ENCODE results near the gene S1PR5. TPM values are rescaled to one million over a fixed set of nuclear protein-coding genes. Genes with fewer than 3 reads are reported as not detected.

The S1PR5 gene
- total RNA-seq, 2 experiments from 2014 or later, result 0.55 to 0.92 TPM

DNA sequence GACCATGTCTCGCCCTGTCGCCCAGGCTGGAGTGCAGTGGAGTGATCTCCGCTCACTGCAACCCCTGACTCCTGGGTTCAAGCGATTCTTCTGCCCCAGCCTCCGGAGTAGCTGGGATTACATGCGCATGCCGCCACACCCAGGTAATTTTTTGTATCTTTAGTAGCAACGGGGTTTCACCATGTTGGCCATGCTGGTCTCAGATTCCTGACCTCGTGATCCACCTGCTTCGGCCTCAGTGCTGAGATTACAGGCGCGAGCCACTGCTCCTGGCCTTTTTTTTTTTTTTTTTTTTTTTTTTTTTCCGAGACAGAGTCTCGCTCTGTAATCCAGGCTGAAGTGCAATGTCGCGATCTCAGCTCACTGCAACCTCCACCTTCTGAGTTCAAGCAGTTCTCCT, 9.2 kb downstream of the S1PR5 start:
- TF ChIP-seq, protein P1, sequence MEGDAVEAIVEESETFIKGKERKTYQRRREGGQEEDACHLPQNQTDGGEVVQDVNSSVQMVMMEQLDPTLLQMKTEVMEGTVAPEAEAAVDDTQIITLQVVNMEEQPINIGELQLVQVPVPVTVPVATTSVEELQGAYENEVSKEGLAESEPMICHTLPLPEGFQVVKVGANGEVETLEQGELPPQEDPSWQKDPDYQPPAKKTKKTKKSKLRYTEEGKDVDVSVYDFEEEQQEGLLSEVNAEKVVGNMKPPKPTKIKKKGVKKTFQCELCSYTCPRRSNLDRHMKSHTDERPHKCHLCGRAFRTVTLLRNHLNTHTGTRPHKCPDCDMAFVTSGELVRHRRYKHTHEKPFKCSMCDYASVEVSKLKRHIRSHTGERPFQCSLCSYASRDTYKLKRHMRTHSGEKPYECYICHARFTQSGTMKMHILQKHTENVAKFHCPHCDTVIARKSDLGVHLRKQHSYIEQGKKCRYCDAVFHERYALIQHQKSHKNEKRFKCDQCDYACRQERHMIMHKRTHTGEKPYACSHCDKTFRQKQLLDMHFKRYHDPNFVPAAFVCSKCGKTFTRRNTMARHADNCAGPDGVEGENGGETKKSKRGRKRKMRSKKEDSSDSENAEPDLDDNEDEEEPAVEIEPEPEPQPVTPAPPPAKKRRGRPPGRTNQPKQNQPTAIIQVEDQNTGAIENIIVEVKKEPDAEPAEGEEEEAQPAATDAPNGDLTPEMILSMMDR (IDR thresholded peaks at IDR 0.05), result no peak
- POLR2A ChIA-PET, result no interaction called here
- Histone ChIP-seq H3K9me3 (ENCODE audit: control insufficient read depth in 1 of 2, insufficient read depth in 1 of 2, low read length in 2 of 2) (no peaks in the 10 kb centered on the region), H3K27me3 (ENCODE audit: control insufficient read depth in 1 of 2, insufficient read depth in 2 of 2, low read length in 2 of 2) (peaks cover 4 to 5% of the 10 kb centered on the region in 2 experiments), H3K4me1 (ENCODE audit: insufficient read depth, low read length) (peaks cover 34% of the 10 kb centered on the region), H3K27ac (ENCODE audit: low read depth in 1 of 2, low read length in 2 of 2) (no peak overlapping the region), H3K4me3 (ENCODE audit: low read length) (no peak overlapping the region), H3K36me3 (ENCODE audit: insufficient read depth, low read length) (no peaks in the 10 kb centered on the region)
- H3K4me1 Mint-ChIP-seq (ENCODE audit: low read depth), result peaks cover 12% of the 10 kb centered on the region
- ATAC-seq (ENCODE audit: poor library complexity) (no peak), DNase-seq (no peak)
- H3K36me3 Mint-ChIP-seq (ENCODE audit: low read depth), result no peaks in the 10 kb centered on the region
- peaks cover 8% of the 10 kb centered on the region for H3K27me3 Mint-ChIP-seq
- no peak overlapping the region for H3K4me3 Mint-ChIP-seq
- H3K9me3 Mint-ChIP-seq, result no peaks in the 10 kb centered on the region
- no peak overlapping the region for H3K27ac Mint-ChIP-seq
- CTCF ChIA-PET, result interaction anchor here (1.0 to 1.1 kb wide), 2 partner anchors 17 to 25 kb away, joined by 3 to 4 read pairs; no protein-coding TSS in a partner anchor
- intact Hi-C loops (cut with DNase I, micrococcal nuclease), result loop anchor here (5.0 to 10.0 kb wide), 2 partner anchors 147 to 189 kb away; partner anchors contain the start of gene ILF3 (in 1 of the 2)

DNA sequence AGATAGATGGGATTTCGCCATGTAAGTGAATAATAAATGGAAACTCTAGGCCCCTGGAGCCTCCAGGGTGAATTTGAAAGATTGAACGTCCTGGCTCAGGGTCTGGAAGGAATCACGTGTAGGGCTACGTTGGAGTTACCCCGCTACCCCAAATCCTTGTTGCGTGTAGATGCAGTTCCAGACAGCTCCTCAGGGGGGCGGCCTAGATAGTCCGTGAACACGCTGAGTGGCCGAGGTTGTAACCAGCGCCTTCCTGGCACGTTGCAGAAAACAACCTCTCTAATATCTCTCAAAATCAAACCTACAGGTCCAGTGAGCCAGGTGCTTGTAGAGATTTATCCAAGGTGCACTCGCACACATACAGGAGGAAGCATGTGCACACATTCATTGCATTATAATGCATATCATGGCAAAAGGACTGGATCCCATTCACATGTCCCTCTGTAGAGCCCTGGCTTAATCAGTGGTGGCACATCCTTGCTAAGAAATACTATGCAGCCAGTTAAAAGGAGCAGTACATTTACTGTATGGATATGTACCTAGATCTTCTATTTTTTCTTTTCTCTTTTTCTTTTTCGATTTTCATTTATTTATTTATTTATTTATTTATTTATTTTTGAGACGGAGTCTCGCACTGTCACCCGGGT, 11.5 kb downstream of the S1PR5 start:
- DNase-seq (peak; percentile 71 to 89 (median 80)), ATAC-seq (ENCODE audit: poor library complexity) (peak; percentile 60)
- Mint-ChIP-seq H3K27ac (peak overlapping the region; percentile 50), H3K9me3 (no peaks in the 10 kb centered on the region), H3K36me3 (ENCODE audit: low read depth) (no peaks in the 10 kb centered on the region), H3K4me3 (peak overlapping the region; percentile 91), H3K27me3 (peaks cover 4% of the 10 kb centered on the region), H3K4me1 (ENCODE audit: low read depth) (peaks cover 15% of the 10 kb centered on the region)
- Histone ChIP-seq H3K27me3 (ENCODE audit: control insufficient read depth in 1 of 2, insufficient read depth in 2 of 2, low read length in 2 of 2) (no peaks in the 10 kb centered on the region), H3K4me3 (ENCODE audit: low read length) (no peak overlapping the region), H3K4me1 (ENCODE audit: insufficient read depth, low read length) (peaks cover 51% of the 10 kb centered on the region), H3K27ac (ENCODE audit: low read depth in 1 of 2, low read length in 2 of 2) (no peak overlapping the region), H3K9me3 (ENCODE audit: control insufficient read depth in 1 of 2, insufficient read depth in 1 of 2, low read length in 2 of 2) (no peaks in the 10 kb centered on the region), H3K36me3 (ENCODE audit: insufficient read depth, low read length) (no peaks in the 10 kb centered on the region)
- CTCF ChIA-PET, result interaction anchor here (0.6 to 1.3 kb wide), 12 partner anchors 16 to 139 kb away, joined by 3 to 6 read pairs (median 4); no protein-coding TSS in a partner anchor
- intact Hi-C loops (cut with DNase I, micrococcal nuclease), result loop anchor here (1.0 to 10.0 kb wide), 4 partner anchors 67 to 192 kb away; partner anchors contain the start of gene ILF3 (in 1 of the 2)
- POLR2A ChIA-PET, result interaction anchor here (0.7 to 1.1 kb wide), 2 partner anchors 45 to 62 kb away, joined by 4 to 6 read pairs; partner anchors contain the start of gene CDKN2D
- TF ChIP-seq, protein P1 (IDR thresholded peaks at IDR 0.05), result peak; percentile 78

DNA sequence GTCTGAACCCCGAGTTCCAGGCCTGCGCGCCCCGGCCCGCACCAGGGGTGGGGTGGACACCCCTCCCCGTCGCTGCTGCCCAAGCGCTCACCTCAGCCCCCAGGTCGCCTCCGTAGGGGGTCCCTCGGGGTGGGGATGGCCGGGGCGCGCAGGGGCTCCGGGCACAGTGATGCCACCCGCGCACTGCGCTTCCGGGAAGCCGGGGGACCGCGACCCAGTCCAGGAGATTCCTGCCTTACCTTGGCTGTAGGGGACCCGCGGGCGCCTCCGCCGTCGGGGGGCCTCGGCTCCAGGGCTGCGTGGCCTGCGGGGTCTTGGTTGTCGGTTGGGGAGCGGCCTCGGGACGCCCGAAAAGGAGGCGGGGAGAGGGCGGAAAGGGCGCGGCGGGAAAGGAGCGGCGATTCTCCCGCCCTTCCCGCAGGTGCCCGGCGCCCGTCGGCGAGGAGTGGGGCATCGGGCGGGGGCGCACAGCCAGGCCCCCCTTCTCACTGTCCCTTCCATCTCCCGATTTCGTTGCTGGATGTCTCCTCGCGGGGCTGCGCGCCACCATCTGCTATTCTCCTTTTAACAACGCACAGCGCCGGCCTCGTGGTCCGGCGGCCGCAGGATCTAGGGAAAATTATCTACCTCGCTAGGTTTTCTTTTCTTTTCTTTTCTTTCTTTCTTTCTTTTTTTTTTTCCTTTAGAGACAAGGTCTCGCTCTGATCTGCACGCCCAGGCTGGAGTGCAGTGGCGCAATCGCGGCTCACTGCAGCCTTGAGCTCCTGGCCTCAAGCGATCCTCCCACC, 14.1 kb downstream of the S1PR5 start, which contains the start of gene KEAP1:
Gene KEAP1, minus strand, starts transcription at position 355 of the 788 bp plus-strand sequence. CDS start 3,323 bp downstream, outside the sequence.
- peak within 1 kb of the TSS; percentile 84 for H3K4me3 ChIP-seq (ENCODE audit: low read length)

More for the DNA sequence above, 14.1 kb downstream of the S1PR5 start, which contains the start of gene KEAP1:
- TF ChIP-seq, protein P1 (IDR thresholded peaks at IDR 0.05), result no peak
- Mint-ChIP-seq H3K9me3 (no peaks in the 10 kb centered on the region), H3K4me1 (ENCODE audit: low read depth) (peaks cover 30% of the 10 kb centered on the region), H3K27ac (peak within 1 kb of the TSS; percentile 90), H3K36me3 (ENCODE audit: low read depth) (peaks cover 17% of the 10 kb centered on the region), H3K4me3 (peak within 1 kb of the TSS; percentile 96), H3K27me3 (no peaks in the 10 kb centered on the region)
- intact Hi-C loops (cut with DNase I, micrococcal nuclease), result loop anchor here (2.0 to 10.0 kb wide), 3 partner anchors 39 to 152 kb away; partner anchors contain the start of genes ATG4D (in 1 of the 2) and ILF3 (in 1 of the 2)
- no peaks in the 10 kb centered on the region for H3K9me3 ChIP-seq (ENCODE audit: control insufficient read depth in 1 of 2, insufficient read depth in 1 of 2, low read length in 2 of 2)
- peaks cover 51% of the 10 kb centered on the region for H3K4me1 ChIP-seq (ENCODE audit: insufficient read depth, low read length)
- ChIA-PET POLR2A (interaction anchor here (0.7 to 1.6 kb wide), 4 partner anchors 63 to 233 kb away, joined by 3 to 7 read pairs (median 4); partner anchors contain the start of genes CDKN2D, ICAM1 and KRI1), CTCF (interaction anchor here (0.6 to 2.3 kb wide), 3 partner anchors 9 to 63 kb away, joined by 3 to 6 read pairs (median 5); partner anchors contain the start of gene KRI1)
- H3K36me3 ChIP-seq (ENCODE audit: insufficient read depth, low read length), result peaks cover 13% of the 10 kb centered on the region
- DNase-seq (peak in 8 of 14 experiments; percentile 20 to 54 (median 40)), ATAC-seq (ENCODE audit: poor library complexity) (peak; percentile 17)
- H3K27ac ChIP-seq (ENCODE audit: low read depth in 1 of 2, low read length in 2 of 2), result peak within 1 kb of the TSS; percentile 67
- H3K27me3 ChIP-seq (ENCODE audit: control insufficient read depth in 1 of 2, insufficient read depth in 2 of 2, low read length in 2 of 2), result no peaks in the 10 kb centered on the region

Data from CD4-positive, alpha-beta T cell (primary cell).